NCI-H446 treated with DMSO at 0.1 percent for 48 hours (cell line): Measurements from ENCODE around the gene IL23R.

ENCODE experiments used
- DNase-seq: peaks from one replicate; lab custom pipeline; 2025; lab: John Stamatoyannopoulos, UW

Gene IL23R

DNA sequence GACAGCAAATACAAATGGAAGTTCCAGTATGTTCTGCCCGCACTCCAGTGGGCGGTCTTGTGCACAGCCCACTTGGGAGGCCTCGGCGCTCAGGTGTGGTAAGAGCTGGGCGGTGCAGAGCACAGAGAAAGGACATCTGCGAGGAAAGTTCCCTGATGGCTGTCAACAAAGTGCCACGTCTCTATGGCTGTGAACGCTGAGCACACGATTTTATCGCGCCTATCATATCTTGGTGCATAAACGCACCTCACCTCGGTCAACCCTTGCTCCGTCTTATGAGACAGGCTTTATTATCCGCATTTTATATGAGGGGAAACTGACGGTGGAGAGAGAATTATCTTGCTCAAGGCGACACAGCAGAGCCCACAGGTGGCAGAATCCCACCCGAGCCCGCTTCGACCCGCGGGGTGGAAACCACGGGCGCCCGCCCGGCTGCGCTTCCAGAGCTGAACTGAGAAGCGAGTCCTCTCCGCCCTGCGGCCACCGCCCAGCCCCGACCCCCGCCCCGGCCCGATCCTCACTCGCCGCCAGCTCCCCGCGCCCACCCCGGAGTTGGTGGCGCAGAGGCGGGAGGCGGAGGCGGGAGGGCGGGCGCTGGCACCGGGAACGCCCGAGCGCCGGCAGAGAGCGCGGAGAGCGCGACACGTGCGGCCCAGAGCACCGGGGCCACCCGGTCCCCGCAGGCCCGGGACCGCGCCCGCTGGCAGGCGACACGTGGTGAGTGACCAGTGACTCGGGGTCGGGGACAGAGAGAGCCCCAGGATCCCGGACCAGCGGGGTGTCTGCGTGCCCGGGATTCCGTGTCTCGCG is 141.2 kb downstream of the IL23R start, which contains the start of gene IL12RB2:
IL12RB2 (plus strand) TSS at position 623 of the 810 bp plus-strand sequence. CDS start 12,496 bp downstream, outside the sequence.
- DNase-seq: no peak

DNA sequence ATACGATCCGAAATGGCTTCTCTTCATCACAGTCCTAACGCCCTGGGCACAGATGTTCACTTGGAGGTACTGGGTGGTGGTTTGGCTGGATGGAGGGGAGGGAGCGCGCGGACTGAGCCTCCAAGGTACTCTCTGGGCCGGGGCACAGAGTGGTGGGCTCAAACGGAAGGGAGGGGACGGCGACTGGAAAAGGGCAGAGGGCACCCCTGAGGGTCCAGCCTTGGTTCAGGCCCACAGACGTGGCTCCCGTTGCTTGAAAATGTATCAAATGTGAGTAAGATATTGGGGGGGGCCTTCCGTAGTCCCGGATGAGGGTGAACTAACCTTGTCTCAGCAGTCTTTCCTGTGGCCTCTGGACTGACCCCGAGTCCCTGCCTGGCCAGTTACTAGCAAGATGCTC is 141.9 kb downstream of the IL23R start:
- no peak for DNase-seq
